Progenitor cell of endocrine pancreas (in vitro differentiated cells): ENCODE results near the gene CPLANE2. TPM values are rescaled to one million over a fixed set of nuclear protein-coding genes. Genes with fewer than 3 reads are reported as not detected.
"Not testable (repeated sequence)": the region's sequence is repeated elsewhere in the genome, so short reads cannot be mapped to it uniquely, and the experiment has no call there.

Experiments
- DNase-seq: peaks from one replicate; pipeline ENCODE4 v3.0.0; 2021; ENCODE audit warnings: low spot score; ENCODE audit not compliant: unreplicated experiment
- H3K27ac Mint-ChIP-seq: 2 replicates; pipeline ENCODE4 v1.8.0; 2021; ENCODE audit warnings: mild to moderate bottlenecking, moderate library complexity, mixed read lengths
- H3K27me3 Mint-ChIP-seq: 2 replicates; pipeline ENCODE4 v1.8.0; 2021; ENCODE audit warnings: mixed read lengths
- H3K36me3 Mint-ChIP-seq: 2 replicates; pipeline ENCODE4 v1.8.0; 2022; ENCODE audit warnings: mixed read lengths; ENCODE audit not compliant: insufficient read depth
- H3K4me1 Mint-ChIP-seq: 2 replicates; pipeline ENCODE4 v1.8.0; 2021; ENCODE audit warnings: low read depth, mixed read lengths
- H3K4me3 Mint-ChIP-seq: 2 replicates; pipeline ENCODE4 v1.8.0; 2021; ENCODE audit warnings: low read depth, mild to moderate bottlenecking, moderate library complexity, mixed read lengths
- H3K9me3 Mint-ChIP-seq: 2 replicates; pipeline ENCODE4 v1.8.0; 2021; ENCODE audit warnings: low read depth, mixed read lengths
- CTCF ChIP-seq: fragments of 200-600 bp; sonication (generic); IDR thresholded peaks from one replicate; pipeline ENCODE4 v1.5.0; 2021; ENCODE audit warnings: antibody characterized with exemption, mild to moderate bottlenecking; ENCODE audit not compliant: unreplicated experiment
- total RNA-seq: library from RNA; stranded (reverse); gene quantifications from 2 replicates; pipeline ENCODE4 v1.2.1, GENCODE V29; 2021

The CPLANE2 gene
- total RNA-seq, 1 donor from 2014 or later = 16.5 TPM

GRCh38 chr1:16202281-16203210 lies 34.4 kb downstream of the CPLANE2 start:
- DNase-seq = no peak
- Mint-ChIP-seq H3K36me3 (peaks cover 26% of the 10 kb centered on the region), H3K27ac (no peak overlapping the region), H3K9me3 (no peaks in the 10 kb centered on the region), H3K4me3 (no peak overlapping the region), H3K27me3 (no peaks in the 10 kb centered on the region), H3K4me1 (peaks cover 3% of the 10 kb centered on the region)
- TF ChIP-seq CTCF = no peak

DNA sequence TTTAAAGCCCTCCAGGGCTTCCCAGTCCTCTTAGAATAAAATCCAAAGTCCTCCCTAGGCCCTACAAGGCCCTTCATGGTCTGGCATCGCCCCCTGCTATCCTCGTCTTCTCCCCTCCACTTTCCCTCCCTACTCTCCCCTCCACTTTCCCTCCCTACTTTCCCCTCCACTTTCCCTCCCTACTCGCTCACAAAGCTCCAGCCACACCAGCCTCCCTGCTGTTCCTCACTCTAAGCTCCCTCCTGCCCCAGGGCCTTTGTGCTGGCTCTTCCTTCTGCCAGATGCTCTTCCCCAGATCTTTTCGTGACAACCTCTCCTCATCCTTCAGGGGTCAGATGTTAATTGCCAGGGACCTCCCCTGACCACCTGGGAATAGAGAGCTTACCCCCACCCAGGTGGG lies 37.3 kb downstream of the CPLANE2 start:
- no peaks in the 10 kb centered on the region for H3K27me3 Mint-ChIP-seq
- no peak for TF ChIP-seq CTCF
- H3K4me3 Mint-ChIP-seq = no peak overlapping the region
- H3K36me3 Mint-ChIP-seq = peaks cover 31% of the 10 kb centered on the region
- H3K27ac Mint-ChIP-seq = no peak overlapping the region
- H3K4me1 Mint-ChIP-seq = no peaks in the 10 kb centered on the region
- no peak for DNase-seq
- no peaks in the 10 kb centered on the region for H3K9me3 Mint-ChIP-seq

GRCh38 chr1:16199157-16199501 lies 37.9 kb downstream of the CPLANE2 start:
- no peaks in the 10 kb centered on the region for H3K9me3 Mint-ChIP-seq
- H3K27ac Mint-ChIP-seq = no peak overlapping the region
- DNase-seq = no peak
- peaks cover 28% of the 10 kb centered on the region for H3K36me3 Mint-ChIP-seq
- TF ChIP-seq CTCF = no peak
- no peaks in the 10 kb centered on the region for H3K4me1 Mint-ChIP-seq
- H3K27me3 Mint-ChIP-seq = no peaks in the 10 kb centered on the region
- no peak overlapping the region for H3K4me3 Mint-ChIP-seq

DNA sequence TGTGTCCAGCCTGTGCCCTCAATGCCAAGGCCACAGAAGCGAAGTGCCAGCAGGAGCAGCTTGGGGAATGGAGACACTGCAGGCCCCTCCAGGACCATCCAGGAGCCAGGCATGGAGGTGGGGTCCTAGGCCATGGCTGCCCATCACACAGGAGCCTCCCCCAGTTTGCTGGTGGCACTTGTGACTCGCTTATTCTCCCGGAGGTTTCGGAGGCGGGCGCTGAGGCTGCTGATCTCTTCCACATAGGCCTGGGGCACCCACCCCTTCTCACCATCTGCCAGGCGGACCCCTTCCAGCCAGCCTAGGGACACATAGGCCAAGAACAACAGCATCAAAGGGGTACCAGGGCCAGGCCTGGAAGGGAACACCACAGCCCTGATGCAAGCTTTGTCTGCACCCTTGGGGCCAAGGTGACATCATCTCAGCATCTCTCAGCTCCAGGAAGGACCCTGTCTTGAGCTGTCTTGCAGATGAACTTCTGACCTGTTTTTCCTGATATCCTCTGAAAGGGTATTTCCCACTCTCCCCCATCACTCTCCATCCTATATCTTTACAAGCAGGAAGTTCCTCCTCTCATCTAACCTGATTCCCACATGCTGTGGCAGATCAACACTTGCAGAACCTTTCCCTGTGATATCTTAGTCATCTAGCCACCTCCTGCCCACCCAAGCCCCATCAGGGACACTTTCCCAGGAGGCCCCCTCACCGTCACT lies 38.4 kb downstream of the CPLANE2 start:
- Mint-ChIP-seq H3K27ac (no peak overlapping the region), H3K36me3 (peaks cover 26% of the 10 kb centered on the region), H3K4me1 (no peaks in the 10 kb centered on the region), H3K4me3 (no peak overlapping the region), H3K9me3 (no peaks in the 10 kb centered on the region), H3K27me3 (no peaks in the 10 kb centered on the region)
- no peak for TF ChIP-seq CTCF
- no peak for DNase-seq

GRCh38 chr1:16196874-16197273 lies 40.1 kb downstream of the CPLANE2 start:
- no peak for TF ChIP-seq CTCF
- H3K4me3 Mint-ChIP-seq = no peak overlapping the region
- no peaks in the 10 kb centered on the region for H3K4me1 Mint-ChIP-seq
- no peaks in the 10 kb centered on the region for H3K9me3 Mint-ChIP-seq
- peak overlapping the region; percentile 63 for H3K27ac Mint-ChIP-seq
- peaks cover 16% of the 10 kb centered on the region for H3K36me3 Mint-ChIP-seq
- no peaks in the 10 kb centered on the region for H3K27me3 Mint-ChIP-seq
- DNase-seq = no peak

GRCh38 chr1:16196139-16196538 lies 40.8 kb downstream of the CPLANE2 start:
- H3K27ac Mint-ChIP-seq, H3K4me1 Mint-ChIP-seq, DNase-seq, H3K27me3 Mint-ChIP-seq, H3K4me3 Mint-ChIP-seq, H3K9me3 Mint-ChIP-seq: not testable (repeated sequence)
- H3K36me3 Mint-ChIP-seq = peaks cover 14% of the 10 kb centered on the region
